ENCODE measurements around the gene STK11IP.

DNA sequence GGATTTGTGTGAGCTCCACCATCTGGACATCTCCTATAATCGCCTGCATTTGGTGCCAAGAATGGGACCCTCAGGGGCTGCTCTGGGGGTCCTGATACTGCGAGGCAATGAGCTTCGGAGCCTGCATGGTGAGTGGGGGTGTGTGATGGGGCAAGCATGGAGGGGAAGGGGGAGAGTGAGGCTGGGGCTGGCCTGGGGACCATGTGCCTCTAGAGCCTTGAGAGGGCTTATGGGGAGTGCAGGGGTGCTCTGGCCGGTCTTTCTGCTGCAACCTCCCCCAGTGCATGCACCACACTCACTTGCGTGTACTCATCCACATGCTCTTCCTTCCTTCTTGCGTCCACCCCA is 7.9 kb downstream of the STK11IP start:
- TF ChIP-seq, protein P1, sequence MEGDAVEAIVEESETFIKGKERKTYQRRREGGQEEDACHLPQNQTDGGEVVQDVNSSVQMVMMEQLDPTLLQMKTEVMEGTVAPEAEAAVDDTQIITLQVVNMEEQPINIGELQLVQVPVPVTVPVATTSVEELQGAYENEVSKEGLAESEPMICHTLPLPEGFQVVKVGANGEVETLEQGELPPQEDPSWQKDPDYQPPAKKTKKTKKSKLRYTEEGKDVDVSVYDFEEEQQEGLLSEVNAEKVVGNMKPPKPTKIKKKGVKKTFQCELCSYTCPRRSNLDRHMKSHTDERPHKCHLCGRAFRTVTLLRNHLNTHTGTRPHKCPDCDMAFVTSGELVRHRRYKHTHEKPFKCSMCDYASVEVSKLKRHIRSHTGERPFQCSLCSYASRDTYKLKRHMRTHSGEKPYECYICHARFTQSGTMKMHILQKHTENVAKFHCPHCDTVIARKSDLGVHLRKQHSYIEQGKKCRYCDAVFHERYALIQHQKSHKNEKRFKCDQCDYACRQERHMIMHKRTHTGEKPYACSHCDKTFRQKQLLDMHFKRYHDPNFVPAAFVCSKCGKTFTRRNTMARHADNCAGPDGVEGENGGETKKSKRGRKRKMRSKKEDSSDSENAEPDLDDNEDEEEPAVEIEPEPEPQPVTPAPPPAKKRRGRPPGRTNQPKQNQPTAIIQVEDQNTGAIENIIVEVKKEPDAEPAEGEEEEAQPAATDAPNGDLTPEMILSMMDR (IDR thresholded peaks at IDR 0.05), result no peak
- TF ChIP-seq EZH2 (IDR thresholded peaks at IDR 0.05; ENCODE audit: borderline replicate concordance, insufficient read depth, low read depth, low read length, poor library complexity, severe bottlenecking), result no peak
